HCT116 (cell line): ENCODE data around the gene UGDH.

Experiments used
- EZH2phosphoT487 ChIP-seq: fragments of 200-600 bp; IDR thresholded peaks from 2 replicates; pipeline ENCODE4 v1.6.1; 2018; ENCODE audit warnings: antibody characterized with exemption, borderline replicate concordance
- JUND ChIP-seq: IDR thresholded peaks from 2 replicates; pipeline ENCODE4 v1.6.1; 2012
- POLR2A ChIP-seq: IDR thresholded peaks from 2 replicates; pipeline ENCODE4 v1.7.0; 2011; ENCODE audit warnings: borderline replicate concordance; ENCODE audit not compliant: insufficient read depth, insufficient read length; ENCODE audit errors: extremely low read depth
- POLR2AphosphoS5 ChIP-seq: IDR thresholded peaks from 2 replicates; pipeline ENCODE4 v1.6.1; 2011; ENCODE audit warnings: mild to moderate bottlenecking, low read depth, low read length, moderate library complexity
- SIN3A ChIP-seq: IDR thresholded peaks from 2 replicates; pipeline ENCODE4 v1.6.1; 2012; ENCODE audit warnings: low read depth
- TCF7L2 ChIP-seq: IDR thresholded peaks from 2 replicates; pipeline ENCODE4 v1.7.0; 2011; ENCODE audit warnings: borderline replicate concordance, inconsistent platforms; ENCODE audit not compliant: insufficient read depth, insufficient read length; ENCODE audit errors: extremely low read depth
- TF ChIP-seq, protein P1 (sequence below), 3 experiments: fragments of 200-600 bp in 1 of 3; sonication (generic) in 1 of 3; IDR thresholded peaks in 2 of 3; conservative IDR thresholded peaks in 1 of 3; 2 replicates each; pipeline ENCODE4 v1.5.1; 2012 to 2017; ENCODE audit warnings: low read depth in 2 of 3, low read length in 2 of 3, antibody characterized with exemption in 1 of 3, borderline replicate concordance in 1 of 3, control low read depth in 1 of 3, mild to moderate bottlenecking in 1 of 3, mixed read lengths in 1 of 3, mixed run types in 1 of 3, moderate library complexity in 1 of 3; ENCODE audit not compliant: insufficient read depth in 1 of 3
- TF ChIP-seq, protein P2 (sequence below): IDR thresholded peaks from 2 replicates; pipeline ENCODE4 v1.6.1; 2011; ENCODE audit warnings: mild to moderate bottlenecking, low read length, moderate library complexity; ENCODE audit not compliant: insufficient replicate concordance; ENCODE audit errors: extremely low read depth
- TF ChIP-seq, protein P3 (sequence below): IDR thresholded peaks from 2 replicates; pipeline ENCODE4 v1.6.1; 2012

DNA sequence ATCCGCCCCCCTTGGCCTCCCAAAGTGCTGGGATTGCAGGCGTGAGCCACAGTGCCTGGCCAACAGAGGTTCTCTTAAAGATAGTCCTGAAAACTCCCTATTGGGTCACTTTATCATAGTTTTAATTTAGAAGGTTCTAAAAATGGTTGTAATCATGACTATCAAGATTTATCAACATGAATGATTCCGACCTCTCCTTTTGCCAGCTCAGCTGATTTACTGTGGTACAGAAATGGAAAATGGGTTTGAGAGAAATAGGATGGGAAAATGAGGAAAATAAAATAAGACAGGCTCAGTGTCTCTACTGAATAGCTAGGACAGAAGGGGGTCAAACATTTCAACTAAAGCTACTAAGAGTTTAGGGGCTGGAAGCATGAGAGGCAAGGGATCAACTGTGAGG lies 28.2 kb upstream of the UGDH start:
- TF ChIP-seq, protein P1, sequence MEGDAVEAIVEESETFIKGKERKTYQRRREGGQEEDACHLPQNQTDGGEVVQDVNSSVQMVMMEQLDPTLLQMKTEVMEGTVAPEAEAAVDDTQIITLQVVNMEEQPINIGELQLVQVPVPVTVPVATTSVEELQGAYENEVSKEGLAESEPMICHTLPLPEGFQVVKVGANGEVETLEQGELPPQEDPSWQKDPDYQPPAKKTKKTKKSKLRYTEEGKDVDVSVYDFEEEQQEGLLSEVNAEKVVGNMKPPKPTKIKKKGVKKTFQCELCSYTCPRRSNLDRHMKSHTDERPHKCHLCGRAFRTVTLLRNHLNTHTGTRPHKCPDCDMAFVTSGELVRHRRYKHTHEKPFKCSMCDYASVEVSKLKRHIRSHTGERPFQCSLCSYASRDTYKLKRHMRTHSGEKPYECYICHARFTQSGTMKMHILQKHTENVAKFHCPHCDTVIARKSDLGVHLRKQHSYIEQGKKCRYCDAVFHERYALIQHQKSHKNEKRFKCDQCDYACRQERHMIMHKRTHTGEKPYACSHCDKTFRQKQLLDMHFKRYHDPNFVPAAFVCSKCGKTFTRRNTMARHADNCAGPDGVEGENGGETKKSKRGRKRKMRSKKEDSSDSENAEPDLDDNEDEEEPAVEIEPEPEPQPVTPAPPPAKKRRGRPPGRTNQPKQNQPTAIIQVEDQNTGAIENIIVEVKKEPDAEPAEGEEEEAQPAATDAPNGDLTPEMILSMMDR (IDR thresholded peaks at IDR 0.05 in 2 of 3, conservative IDR thresholded peaks at IDR 0.05 in 1 of 3; ENCODE audit: borderline replicate concordance in 1 of 3, insufficient read depth in 1 of 3, low read depth in 2 of 3, low read length in 2 of 3) = no peak
- TF ChIP-seq EZH2phosphoT487 (no peak), POLR2AphosphoS5 (no peak), TCF7L2 (no peak), SIN3A (no peak), POLR2A (no peak), JUND (no peak)
- TF ChIP-seq, protein P2, sequence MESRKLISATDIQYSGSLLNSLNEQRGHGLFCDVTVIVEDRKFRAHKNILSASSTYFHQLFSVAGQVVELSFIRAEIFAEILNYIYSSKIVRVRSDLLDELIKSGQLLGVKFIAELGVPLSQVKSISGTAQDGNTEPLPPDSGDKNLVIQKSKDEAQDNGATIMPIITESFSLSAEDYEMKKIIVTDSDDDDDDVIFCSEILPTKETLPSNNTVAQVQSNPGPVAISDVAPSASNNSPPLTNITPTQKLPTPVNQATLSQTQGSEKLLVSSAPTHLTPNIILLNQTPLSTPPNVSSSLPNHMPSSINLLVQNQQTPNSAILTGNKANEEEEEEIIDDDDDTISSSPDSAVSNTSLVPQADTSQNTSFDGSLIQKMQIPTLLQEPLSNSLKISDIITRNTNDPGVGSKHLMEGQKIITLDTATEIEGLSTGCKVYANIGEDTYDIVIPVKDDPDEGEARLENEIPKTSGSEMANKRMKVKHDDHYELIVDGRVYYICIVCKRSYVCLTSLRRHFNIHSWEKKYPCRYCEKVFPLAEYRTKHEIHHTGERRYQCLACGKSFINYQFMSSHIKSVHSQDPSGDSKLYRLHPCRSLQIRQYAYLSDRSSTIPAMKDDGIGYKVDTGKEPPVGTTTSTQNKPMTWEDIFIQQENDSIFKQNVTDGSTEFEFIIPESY = no peak
- TF ChIP-seq, protein P3, sequence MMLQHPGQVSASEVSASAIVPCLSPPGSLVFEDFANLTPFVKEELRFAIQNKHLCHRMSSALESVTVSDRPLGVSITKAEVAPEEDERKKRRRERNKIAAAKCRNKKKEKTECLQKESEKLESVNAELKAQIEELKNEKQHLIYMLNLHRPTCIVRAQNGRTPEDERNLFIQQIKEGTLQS = no peak
